Measurements from ENCODE around the gene BTBD16.

BTBD16 gene

DNA sequence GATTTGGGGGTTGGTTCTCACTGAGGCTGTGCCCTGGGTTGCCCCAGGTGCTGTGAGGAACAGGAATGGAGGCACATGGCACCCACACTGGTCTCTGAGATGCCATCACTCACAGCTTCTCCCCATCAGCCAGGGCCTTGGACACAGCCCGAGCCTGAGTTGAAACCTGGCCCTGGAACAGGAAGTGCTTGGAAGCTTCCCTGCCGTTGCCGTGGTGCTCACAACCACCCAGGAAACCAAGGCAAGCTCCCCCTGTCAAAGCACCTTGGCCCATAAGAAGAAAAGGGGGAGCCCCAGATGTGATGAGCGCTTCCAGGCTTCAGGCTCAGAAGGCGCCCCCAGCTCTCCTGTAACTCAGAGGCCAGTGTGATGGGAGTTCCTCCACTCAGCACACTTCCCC is at the start of gene BTBD16:
Gene BTBD16, plus strand, starts transcription at position 221 of the 400 bp plus-strand sequence. CDS start 3,786 bp downstream, outside the sequence.
- TF ChIP-seq CTCF (IDR thresholded peaks at IDR 0.05; ENCODE audit: extremely low read depth, missing control alignments), result no peak
- no peak for DNase-seq (ENCODE audit: low spot score)

DNA sequence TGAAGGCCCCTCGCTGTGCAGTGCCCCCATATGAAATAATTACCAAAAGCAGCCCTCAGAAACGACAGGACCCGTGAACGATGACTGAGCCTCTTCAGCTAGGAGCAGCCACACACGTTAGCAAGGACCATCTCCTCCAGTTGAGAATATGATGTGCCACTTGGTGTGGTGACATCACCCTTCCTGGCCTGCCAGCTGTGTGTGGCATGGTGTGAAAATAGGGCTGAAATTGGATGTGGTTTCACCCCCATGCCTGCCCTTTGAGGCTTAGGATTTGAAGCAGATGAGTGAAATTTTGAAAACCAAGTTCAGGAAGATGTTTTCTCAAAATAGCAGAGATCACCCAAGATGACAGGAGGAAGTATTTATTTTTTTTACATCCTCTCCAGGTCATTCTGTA is 49.1 kb upstream of the BTBD16 start:
- no peak for DNase-seq (ENCODE audit: low spot score)
- no peak for TF ChIP-seq CTCF (IDR thresholded peaks at IDR 0.05; ENCODE audit: extremely low read depth, missing control alignments)

GRCh38 chr10:122222638-122223037 is 48.5 kb upstream of the BTBD16 start:
- DNase-seq (ENCODE audit: low spot score), result no peak
- no peak for TF ChIP-seq CTCF (IDR thresholded peaks at IDR 0.05; ENCODE audit: extremely low read depth, missing control alignments)

- no peak for TF ChIP-seq CTCF (IDR thresholded peaks at IDR 0.05; ENCODE audit: extremely low read depth, missing control alignments)
Observed at GRCh38 chr10:122224159-122224558, 46.9 kb upstream of the BTBD16 start.

DNA sequence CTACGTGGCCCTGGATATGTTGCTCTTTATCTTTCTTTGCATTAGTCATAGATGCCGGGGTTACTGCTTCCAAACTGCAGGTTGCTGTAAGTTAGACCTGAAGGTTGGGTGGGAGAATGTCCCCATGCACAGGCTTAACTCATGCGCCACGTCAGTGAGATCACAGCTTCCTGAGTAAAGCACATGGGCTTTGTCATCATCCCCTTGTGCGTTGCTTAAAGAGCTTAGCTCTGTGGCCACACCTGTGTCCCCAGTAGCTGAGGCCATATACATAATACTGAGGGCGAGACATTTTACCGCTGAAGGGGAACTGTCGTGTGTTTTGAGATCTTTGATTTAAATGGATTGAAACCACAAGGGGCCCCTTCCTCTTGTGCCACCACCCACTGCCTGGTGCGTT is 45.8 kb upstream of the BTBD16 start:
- no peak for TF ChIP-seq CTCF (IDR thresholded peaks at IDR 0.05; ENCODE audit: extremely low read depth, missing control alignments)
- DNase-seq (ENCODE audit: low spot score), result no peak

More at GRCh38 chr10:122224159-122224558, 46.9 kb upstream of the BTBD16 start:
- DNase-seq (ENCODE audit: low spot score), result no peak

DNA sequence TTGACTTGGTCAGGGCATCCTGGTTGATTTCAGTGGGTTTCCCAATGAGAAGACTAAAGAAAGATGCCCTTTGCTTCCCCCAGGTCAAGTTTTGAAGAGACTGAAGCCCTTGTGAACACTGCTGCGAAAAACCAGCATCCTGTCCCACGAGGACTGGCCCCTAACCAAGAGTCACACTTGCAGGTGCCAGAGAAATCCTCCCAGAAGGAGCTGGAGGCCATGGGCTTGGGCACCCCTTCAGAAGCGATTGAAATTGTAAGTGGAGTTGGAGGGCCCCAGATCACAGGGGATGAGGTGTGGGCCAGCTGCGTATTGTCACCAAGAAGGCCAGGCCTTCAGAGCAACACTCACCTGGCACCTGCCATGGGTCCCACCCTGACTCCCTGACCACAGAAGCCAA is 43.3 kb upstream of the BTBD16 start:
- no peak for DNase-seq (ENCODE audit: low spot score)
- TF ChIP-seq CTCF (IDR thresholded peaks at IDR 0.05; ENCODE audit: extremely low read depth, missing control alignments), result no peak

GRCh38 chr10:122229666-122230065 is 41.4 kb upstream of the BTBD16 start:
- no peak for DNase-seq (ENCODE audit: low spot score)
- TF ChIP-seq CTCF (IDR thresholded peaks at IDR 0.05; ENCODE audit: extremely low read depth, missing control alignments), result no peak

All from GM20000 (cell line).